AG04450 (cell line): ENCODE results near the gene NPB. TPM values are rescaled to one million over a fixed set of nuclear protein-coding genes. Genes with fewer than 3 reads are reported as not detected.

Experiments used
- CTCF ChIA-PET: fragments of 300-600, 350-600 bp; formaldehyde crosslinking; extraction: SDS; loops from one replicate; lab custom pipeline; 2022; ENCODE audit warnings: antibody characterized with exemption, inconsistent platforms; lab: Charles Lee
- POLR2A ChIA-PET: fragments of 350-600 bp; formaldehyde crosslinking; extraction: SDS; loops from one replicate; lab custom pipeline; 2021; ENCODE audit warnings: antibody characterized with exemption, inconsistent platforms; lab: Yijun Ruan, JAX
- DNase-seq: peaks from one replicate; pipeline ENCODE4 v3.0.0-alpha.2; 2011; ENCODE audit warnings: low read depth, low spot score
- H3K27ac ChIP-seq: one replicate; pipeline ENCODE4 v1.5.1; 2012; ENCODE audit warnings: low read depth, low read length, control low read depth
- H3K27me3 ChIP-seq: one replicate; pipeline ENCODE4 v1.6.0; 2012; ENCODE audit warnings: low read length; ENCODE audit not compliant: control insufficient read depth, insufficient read depth
- H3K4me3 ChIP-seq: 2 replicates; pipeline ENCODE4 v1.5.1; 2011; ENCODE audit warnings: mild to moderate bottlenecking, low read depth, low read length, control low read depth
- H3K9me3 ChIP-seq: 2 replicates; pipeline ENCODE4 v1.5.1; 2012; ENCODE audit warnings: low read length; ENCODE audit not compliant: control insufficient read depth, insufficient read depth
- polyA plus RNA-seq: library from polyadenylated mRNA; depleted of rRNA; stranded (reverse); fragments of >200 nt; gene quantifications from 2 replicates; pipeline ENCODE4 v1.2.3, GENCODE V29; 2011
- TF ChIP-seq, protein P1 (sequence below): IDR thresholded peaks from 2 replicates; pipeline ENCODE4 v1.5.1; 2011; ENCODE audit warnings: low read depth, low read length, control low read depth, inconsistent platforms

The NPB gene
- polyA plus RNA-seq, 1 experiment, result 0.20 TPM

DNA sequence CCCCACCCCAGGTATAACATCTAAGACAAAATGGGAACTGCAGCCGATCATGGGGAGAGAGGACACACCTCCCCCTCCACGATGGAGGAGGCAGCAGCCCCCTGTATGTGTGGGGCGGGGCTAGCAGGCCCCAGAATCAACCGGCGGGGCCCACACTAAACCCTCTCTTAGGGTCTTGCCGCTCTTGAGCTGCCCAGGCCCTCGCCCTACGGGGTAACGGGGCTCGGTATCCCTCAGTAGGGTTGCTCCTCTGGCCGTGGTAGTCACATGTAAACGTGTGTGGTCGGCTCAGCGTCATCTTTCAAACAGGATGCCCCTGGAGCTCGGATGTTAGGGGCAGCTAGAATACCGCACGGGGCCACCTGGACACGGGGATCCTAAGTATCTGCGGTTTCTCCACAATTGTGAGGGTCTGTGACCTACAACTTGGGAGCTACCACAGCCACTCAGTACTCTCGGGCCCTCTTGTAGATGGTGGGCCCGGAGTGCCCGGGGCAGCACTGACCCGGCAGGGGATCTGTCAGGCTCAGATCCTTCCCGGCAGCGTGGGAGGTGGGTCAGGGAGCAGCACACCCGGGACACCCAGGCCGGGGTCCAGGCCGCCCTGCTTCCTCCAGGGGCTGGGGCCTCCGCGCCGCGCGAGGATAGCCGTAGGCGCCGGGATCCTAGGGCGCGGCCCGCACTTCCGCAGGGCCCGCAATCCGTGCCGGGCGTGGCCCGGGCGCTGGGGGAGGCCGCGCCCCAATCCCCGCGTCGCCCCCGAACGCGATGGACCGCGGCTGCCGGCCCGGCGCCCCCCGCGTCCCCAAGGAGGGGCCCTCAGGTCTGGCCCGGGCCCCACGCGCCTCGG is 31.7 kb upstream of the NPB start:
- ChIA-PET POLR2A (interaction anchor here (0.6 to 1.9 kb wide), 5 partner anchors 9 to 362 kb away, joined by 3 to 11 read pairs (median 4); partner anchors contain the start of genes ARL16, HGS, MCRIP1 and P4HB), CTCF (interaction anchor here (0.6 to 0.8 kb wide), 2 partner anchors 50 to 195 kb away, joined by 3 read pairs; no protein-coding TSS in a partner anchor)
- H3K9me3 ChIP-seq, result no peaks in the 10 kb centered on the region; the same call in 1 of the 2 replicates
- no peak for DNase-seq
- TF ChIP-seq, protein P1, sequence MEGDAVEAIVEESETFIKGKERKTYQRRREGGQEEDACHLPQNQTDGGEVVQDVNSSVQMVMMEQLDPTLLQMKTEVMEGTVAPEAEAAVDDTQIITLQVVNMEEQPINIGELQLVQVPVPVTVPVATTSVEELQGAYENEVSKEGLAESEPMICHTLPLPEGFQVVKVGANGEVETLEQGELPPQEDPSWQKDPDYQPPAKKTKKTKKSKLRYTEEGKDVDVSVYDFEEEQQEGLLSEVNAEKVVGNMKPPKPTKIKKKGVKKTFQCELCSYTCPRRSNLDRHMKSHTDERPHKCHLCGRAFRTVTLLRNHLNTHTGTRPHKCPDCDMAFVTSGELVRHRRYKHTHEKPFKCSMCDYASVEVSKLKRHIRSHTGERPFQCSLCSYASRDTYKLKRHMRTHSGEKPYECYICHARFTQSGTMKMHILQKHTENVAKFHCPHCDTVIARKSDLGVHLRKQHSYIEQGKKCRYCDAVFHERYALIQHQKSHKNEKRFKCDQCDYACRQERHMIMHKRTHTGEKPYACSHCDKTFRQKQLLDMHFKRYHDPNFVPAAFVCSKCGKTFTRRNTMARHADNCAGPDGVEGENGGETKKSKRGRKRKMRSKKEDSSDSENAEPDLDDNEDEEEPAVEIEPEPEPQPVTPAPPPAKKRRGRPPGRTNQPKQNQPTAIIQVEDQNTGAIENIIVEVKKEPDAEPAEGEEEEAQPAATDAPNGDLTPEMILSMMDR, result no peak
- peak overlapping the region; percentile 81 for H3K4me3 ChIP-seq
- no peaks in the 10 kb centered on the region for H3K27me3 ChIP-seq
- H3K27ac ChIP-seq, result peak overlapping the region; percentile 88

DNA sequence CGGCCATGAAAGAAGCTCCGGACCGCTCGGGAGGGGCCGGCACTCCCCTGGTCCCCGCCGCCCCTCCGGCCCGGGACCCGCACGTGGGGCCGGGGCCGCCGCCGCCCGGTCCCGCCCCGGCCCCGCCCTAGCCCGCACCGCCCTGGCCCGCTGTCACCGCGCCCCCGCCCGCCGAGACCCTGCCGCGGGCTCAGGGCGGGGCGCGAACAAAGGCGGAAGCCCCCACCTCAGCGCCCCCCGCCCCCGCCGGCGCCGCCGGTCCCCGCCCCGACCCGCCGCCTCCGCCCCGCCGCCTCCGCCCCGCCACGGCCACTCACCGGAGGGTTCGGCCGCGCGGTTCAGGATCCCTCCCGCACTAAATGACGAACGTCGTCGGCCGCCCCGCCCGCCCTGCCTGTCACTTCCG is 31.1 kb upstream of the NPB start, which contains the start of gene ARHGDIA:
Gene ARHGDIA, minus strand, starts transcription at position 357 of the 406 bp plus-strand sequence. CDS start 1,407 bp downstream, outside the sequence.
- TF ChIP-seq, protein P1, result no peak
- POLR2A ChIA-PET, result interaction anchor here (1.9 kb wide), 1 partner anchor 10 kb away, joined by 11 read pairs; the partner anchor contains the start of gene P4HB

DNA sequence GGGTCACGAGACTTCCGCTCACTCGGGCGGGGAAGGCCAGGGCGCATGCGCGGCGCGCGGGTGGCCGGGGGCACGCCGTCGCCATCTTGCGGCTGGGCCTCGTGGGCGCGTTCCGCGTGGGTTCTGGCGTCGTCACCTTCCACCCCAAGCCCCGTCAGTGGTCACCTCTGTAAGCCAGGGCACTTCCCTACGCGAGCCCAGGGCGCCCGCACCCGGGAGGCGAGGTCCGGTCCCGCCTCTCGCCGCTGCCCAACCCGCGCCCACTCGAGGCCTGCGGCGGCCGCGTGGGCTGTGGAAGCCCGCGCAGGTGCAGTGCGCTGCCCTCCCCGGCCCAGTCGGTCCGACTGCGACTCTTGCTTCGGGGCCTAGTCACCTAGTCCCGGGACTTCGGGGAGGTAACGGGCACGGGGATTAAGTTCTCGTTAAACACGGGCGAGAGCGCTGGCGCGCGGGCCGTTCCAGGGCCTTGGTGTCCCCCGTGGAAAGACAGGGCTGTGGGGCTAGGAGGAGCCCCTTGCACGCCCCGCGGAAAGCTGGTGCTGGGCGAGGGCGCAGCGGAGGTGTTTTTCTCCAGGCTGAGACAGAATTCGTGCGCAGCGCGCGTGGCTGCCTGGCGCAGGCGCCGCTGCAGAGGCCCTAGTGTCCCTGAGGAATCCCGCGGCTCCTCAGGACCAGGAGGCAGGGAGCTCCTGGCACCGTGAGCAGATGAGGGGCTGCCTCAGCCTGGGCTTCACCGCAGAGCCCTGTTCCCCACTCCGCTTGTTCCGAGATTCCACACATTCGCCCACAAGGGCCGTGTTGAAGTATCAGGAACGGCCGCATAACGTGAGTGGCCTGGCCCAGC is 30.4 kb upstream of the NPB start:
- no peaks in the 10 kb centered on the region; the same call in 1 of the 2 replicates for H3K9me3 ChIP-seq
- TF ChIP-seq, protein P1, result peak; percentile 27; the same call in 1 of the 2 replicates
- peak; percentile 47 for DNase-seq
- peak overlapping the region; percentile 77 for H3K27ac ChIP-seq
- H3K27me3 ChIP-seq, result no peaks in the 10 kb centered on the region
- H3K4me3 ChIP-seq, result peak overlapping the region; percentile 81
- CTCF ChIA-PET, result no interaction called here
- POLR2A ChIA-PET, result no interaction called here

More for the DNA sequence above, 31.1 kb upstream of the NPB start, which contains the start of gene ARHGDIA:
- Histone ChIP-seq H3K9me3 (no peaks in the 10 kb centered on the region; the same call in 1 of the 2 replicates), H3K27me3 (no peaks in the 10 kb centered on the region), H3K27ac (peak within 1 kb of the TSS; percentile 88), H3K4me3 (peak within 1 kb of the TSS; percentile 81)
- CTCF ChIA-PET, result interaction anchor here (0.8 kb wide), 1 partner anchor 50 kb away, joined by 3 read pairs; no protein-coding TSS in a partner anchor
- DNase-seq, result no peak

DNA sequence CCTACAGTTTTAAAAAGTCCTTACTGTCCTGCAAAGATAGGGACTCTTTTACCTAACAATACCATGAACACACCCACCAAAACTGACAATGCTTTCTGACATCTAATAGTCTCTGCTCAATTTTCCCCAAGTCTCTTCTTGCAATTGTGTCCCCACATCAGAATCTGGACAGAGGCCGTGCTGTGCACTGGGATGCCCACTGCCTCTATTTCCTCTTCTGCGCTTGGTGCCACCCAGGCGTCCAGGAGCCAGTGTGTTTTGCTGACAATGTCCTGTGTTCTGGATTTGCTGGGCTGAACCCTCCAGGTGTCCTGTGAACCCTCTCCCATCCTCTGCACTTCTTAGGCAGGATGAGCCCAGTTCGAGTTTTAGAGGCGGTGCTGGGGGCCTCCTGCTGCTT is 24.5 kb upstream of the NPB start:
- TF ChIP-seq, protein P1, result no peak
- ChIA-PET CTCF (no interaction called here), POLR2A (no interaction called here)
- Histone ChIP-seq H3K9me3 (no peaks in the 10 kb centered on the region; the same call in 1 of the 2 replicates), H3K27me3 (no peaks in the 10 kb centered on the region), H3K27ac (no peak overlapping the region), H3K4me3 (no peak overlapping the region)
- no peak for DNase-seq
